COLO668 (cell line): ENCODE data around the gene FXYD6.
A peak's percentile ranks its signal among the peaks of the same experiment; 100 is the strongest.

Experiments used
- DNase-seq: peaks from one replicate; lab custom pipeline; 2025; ENCODE audit not compliant: unreplicated experiment; lab: John Stamatoyannopoulos, UW

FXYD6 gene

DNA sequence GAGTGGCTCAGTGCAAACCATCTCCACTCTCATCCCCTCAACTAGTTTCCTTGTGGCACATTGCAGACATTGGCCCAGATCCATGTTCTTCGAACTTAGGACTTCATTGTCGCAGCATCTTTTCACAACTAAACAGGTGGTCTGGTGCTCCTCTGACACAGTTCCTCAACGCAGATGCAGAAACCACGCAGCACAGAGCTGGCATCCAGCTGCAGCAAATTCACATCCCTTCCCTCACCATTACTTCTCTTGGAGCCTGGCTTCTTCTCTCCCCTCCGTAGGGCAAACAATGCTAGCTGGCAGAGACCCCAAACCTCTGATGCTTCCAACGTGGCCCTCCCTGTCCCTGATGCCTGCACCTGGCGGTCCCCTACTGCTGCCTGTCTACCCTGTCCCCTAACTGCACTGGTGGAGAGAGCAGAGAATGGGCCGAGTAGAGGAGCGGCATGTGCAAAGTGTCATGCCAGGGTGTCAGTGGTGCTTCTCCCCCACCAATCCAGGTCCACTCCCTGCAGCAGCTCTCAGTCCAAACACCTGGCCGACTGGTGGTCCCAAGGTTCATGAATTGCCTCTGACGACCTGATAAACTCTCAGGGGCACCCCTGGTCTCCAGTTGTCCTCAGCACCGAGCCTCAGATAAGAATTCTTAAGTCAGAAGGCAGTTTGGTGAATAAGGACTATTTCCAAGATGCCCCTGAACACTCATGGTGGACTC lies 34.6 kb upstream of the FXYD6 start:
- no peak for DNase-seq

DNA sequence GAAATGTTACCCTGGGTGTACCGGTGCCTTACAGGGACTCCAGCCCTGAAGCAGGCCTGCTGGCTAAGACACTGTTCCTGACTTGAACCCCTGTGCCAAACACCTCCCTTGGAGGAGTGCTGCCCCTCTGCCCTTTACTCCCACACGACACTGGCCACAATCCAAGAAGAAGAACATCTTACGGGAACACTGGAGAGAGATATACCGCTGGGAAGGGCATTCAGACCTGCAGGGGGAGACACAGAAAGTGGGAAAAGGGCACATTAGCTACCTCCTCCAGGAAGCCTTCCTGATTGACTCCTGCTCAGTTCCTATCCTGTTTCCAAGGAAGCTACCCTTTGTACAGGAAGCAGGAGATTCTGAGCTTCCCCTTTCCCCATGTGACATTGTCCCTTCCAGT lies 34.1 kb upstream of the FXYD6 start:
- no peak for DNase-seq

DNA sequence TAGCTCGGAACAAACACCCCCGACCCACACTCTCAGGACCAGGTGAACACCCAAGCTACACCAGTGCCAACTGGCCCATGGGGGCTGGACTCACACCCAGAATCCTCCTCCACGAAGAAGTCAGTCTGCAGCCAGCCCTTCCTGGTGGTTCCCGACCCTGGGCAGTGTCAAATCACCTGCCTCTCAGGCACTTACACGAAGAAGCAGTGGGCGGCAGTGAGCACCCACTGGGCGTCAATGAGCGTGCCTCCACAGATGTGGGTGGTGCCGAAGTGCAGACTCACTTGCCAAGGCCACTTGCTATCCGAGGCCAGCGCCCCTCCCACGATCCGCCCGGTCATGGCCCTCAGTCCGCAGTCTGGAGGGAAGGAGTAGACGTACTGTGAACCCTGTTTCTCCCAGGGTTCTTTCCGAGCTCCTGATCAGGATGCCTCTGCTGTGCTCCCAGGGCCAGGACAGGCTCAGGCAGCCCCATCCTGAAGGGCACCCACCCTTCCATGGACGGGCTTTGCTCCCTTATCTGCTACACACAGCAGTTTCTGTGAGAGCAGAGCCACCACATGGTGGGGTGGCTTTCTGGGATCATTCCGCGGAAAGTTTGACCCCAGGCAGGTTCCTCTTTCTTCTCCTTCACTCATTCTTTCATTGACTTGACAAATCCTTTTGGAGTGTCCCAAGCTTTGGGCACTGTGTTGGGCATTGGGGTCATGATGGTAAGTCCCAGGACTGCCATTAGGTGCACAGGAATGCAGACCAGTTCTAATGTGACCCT lies 33.3 kb upstream of the FXYD6 start:
- DNase-seq = no peak

DNA sequence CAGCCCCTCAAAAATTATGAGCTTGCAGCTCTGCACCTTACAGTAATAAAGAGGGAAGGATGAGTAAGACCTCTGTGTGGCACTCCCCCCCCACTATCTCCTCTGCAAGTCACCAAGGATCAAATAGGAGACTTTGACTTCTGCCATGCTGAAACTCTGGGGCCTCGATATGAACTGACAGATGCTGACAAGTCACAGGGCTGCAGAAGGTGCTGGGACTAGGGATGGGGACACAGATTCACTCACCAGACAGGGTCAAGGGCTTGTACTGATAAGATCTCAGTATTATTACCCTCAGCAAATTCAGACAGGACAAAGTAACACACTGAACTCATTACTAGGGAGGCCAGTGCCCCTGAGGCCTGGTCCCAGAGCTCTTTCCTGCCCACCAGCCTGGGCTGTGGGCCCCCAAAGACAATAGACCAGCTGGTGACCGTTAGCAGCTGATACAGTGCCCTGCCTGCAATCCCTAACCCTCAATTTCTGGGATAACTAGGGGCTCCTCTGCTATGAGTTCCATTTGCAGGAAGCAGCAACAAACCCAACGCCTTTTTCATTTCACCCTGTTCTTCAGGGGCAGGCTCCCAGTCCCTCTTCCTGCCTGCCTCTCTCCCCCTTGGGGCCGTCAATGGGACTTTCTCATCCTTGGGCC lies 32.6 kb upstream of the FXYD6 start:
- DNase-seq = no peak

DNA sequence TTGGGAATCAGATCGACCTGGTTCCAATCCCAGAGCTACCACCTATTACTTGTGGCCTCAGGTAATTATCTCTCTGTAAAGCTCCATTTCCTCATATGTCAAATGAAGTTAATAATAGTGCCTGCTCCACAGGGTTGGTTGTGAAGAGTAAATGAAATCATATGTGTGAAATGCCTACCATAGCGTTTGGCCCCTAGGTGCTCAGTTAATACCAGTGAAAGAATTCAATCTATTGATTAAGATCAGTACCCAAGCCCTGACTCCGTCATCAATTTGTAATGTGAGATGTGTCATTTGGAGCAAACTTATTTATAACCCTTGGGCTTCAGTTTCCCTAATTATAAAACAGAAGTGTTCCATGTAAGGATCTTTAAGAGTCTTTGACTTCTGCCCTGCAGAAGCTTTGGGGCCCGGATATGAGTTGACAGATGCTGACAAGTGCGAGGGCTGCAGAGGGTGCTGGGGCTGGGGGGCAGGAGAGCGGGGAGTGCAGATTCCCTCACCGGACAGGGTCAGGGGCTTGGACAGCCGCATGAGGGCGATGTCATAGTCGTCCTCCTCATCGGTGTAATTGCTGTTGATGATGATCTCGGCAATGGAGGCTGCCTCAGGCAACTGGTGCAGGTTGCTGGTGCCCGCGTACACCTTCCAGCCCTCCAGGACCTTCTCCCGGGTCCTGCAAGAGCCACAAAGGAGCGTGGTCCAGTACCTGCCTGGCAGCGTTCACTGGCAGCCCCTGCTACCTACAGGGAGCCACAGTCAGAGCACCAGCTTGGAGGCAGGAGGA lies 31.8 kb upstream of the FXYD6 start:
- no peak for DNase-seq

DNA sequence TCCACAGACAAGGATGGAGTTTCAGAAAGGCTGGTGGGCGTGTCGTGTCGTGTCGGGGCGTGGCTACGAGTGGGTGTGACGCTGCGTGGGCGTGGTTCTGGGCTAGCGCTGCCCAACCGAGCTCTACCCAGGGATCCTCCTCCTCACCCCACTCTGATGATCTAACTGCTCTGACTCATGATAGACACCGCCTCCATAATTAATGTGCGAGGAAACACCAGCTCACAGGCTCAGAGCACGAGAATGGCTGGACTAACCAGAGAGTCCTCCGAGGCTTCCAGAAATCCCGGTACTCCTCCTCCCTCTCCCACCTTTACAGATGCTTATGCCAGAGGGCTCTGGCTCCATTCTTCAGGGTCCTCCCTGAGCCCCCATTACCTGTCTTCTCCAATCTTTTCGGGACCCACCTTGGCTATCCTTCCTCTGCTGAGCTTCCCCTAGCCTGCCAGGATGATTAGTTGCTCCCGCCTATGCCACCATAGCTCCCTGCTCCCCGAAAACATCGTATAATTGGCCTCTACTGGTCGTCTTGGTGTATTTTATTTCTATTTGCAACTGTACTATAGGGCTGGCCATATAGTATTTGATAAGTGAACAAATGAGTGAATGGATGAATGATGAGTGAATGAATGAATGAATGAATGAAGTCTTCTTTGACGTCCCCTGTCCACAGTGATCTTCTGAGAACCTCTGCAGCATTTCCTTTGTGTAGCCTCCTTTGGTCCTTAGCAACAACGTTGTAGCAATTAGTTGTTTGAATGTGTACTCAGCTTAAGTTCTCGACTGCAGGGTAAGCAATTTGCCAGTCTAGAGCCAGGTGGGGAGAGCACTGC lies 31.0 kb upstream of the FXYD6 start:
- DNase-seq = peak; percentile 81

DNA sequence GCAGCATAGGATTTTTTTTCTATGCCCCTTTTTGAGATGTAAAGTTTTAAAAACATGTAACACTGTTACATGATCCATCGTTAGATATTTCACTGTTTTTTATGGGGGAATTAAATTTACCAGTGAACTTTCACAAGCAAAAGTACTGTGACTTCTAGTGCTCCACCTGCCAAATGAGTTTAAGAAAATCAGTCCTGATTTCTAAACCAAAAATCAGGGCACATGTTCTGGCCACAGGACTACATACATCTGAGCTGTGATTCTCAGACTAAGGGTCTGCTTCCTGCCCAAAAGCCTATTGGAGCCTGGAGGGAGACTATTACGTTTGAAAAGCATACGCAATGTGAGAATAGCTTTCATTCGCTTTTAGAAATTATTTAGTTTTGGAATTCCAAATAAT lies 30.3 kb upstream of the FXYD6 start:
- DNase-seq = no peak

DNA sequence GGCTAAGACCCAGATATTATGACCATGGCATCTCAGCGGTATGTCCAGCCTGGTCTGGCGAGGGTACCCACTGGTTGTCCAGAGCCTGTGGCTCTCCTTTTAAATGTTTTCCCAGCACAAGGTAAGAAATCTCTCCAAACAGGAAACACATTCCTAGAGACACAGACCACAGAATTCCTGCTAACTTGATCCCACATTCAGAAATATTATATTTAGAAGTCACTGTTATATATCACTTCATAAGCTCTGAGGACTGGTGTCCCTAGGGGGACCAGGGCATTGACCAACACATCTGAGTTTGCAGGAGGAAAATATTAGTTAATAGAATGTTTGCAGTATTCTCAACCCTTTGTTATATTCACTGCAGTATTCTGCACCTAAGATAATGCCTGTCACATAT lies 29.7 kb upstream of the FXYD6 start:
- no peak for DNase-seq

DNA sequence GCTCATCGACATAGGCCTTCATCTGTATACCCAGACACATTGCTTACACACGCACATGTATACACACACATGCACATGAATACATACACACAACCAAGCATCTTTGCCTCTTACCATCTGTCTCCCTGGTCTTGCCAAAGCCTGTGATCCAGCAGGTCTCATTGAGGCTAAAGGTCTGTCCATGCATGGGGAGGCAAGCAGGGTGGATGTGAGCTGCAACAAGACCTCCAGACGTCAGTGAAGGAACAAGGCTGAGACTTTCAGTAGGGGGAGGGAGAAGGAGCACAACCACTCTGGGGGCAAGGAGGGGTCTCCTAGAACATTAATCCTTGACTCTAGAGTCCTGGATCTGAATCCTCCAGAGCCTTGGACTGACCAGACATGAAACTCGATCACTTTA lies 29.1 kb upstream of the FXYD6 start:
- DNase-seq = no peak

DNA sequence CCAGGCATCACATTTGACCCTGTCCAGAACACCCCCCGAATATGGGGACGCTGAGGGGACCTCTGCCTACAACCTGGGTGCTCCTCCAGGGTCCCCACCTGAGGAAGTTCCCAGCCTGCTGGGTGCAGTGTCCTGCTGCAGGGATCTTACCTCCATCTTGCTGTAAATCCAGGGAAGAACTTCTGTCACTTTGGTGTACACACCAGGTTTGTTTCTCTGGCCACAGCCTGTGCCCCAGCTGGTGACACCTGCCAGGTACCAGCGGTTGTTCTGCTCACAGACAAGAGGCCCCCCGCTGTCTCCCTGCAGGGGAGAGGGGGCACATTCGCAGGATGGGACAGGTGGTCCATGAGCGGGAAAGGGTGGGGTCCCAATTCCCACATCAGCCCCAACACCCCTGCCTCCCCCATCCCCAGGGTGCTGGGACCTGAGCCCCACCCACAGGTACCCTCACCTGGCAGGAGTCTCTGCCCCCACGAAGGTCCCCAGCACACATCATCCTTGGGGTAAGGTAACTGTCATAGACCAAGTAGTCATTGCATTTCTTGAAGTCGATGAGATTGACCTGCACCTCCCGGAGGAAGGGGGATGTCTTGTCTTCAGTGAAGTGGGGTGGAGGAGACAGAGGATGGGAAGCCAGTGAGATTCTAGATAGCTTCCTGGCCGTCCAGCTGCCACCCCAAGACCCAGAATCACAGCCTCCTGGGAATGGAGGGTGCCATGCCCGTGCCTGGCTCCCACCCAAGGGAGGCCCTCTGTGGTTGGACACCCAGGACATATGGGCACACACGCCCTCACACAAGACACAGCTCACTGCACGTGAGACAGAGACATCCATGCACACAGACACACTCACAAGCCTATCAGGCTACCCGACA lies 27.3 kb upstream of the FXYD6 start:
- DNase-seq = peak; percentile 35

DNA sequence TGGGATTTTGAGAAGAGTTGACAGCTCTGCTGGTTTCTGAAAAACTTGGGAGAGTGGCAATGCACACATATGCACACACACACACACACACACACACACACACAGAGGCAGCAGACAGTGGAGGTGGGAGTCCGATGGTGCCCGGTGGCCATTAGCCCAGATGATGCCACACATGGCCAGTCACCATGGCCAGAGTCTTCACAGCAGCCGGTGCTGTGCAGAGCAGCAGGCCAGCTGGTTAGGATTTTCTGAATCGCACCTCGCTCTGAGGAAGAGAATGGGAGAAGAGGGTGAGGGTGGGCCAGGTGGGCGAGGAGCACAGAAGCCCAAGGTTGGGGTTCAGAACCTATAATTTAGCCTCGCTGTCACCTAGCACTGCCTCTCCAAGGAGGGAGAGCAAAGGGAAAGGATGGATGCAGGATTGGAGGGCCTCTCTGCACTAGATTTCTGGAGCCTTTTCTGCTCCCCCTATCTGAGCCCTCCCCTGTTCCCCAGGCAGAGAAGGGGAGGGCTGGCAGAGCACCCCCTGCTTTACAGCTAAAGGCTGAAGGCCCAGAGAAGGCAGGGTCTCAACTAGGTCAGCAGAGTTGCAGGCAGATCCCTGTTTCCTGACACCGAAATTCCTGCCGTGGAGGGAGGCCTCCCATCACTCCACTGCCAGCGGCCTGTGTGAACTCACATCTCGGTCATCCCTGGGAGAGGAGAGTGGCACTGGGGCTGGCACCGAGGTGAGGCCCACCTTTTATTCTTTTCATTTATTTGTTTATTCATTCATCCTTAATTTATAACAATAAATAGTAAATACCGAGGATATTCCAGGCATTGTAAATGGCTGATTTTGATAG lies 25.8 kb upstream of the FXYD6 start:
- DNase-seq = no peak

DNA sequence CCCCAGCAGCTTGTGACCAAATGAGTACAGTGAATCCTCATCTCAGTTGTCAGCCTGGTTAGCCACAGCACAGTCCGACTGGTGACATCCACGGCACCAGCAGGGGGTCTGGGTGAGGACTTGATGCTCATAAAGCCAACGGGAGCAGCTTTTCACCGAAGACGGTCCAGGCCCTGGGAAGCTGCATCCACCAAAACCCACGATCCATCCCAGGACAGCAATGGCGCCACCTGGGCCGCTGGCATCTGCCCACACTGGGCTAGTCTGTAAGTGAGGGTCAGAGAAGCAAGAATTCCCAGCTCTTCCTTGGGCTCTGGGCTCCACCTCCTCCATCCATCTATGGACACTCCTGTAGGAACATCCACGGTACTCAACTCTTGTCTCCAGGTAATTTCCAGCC lies 25.1 kb upstream of the FXYD6 start:
- DNase-seq = no peak

DNA sequence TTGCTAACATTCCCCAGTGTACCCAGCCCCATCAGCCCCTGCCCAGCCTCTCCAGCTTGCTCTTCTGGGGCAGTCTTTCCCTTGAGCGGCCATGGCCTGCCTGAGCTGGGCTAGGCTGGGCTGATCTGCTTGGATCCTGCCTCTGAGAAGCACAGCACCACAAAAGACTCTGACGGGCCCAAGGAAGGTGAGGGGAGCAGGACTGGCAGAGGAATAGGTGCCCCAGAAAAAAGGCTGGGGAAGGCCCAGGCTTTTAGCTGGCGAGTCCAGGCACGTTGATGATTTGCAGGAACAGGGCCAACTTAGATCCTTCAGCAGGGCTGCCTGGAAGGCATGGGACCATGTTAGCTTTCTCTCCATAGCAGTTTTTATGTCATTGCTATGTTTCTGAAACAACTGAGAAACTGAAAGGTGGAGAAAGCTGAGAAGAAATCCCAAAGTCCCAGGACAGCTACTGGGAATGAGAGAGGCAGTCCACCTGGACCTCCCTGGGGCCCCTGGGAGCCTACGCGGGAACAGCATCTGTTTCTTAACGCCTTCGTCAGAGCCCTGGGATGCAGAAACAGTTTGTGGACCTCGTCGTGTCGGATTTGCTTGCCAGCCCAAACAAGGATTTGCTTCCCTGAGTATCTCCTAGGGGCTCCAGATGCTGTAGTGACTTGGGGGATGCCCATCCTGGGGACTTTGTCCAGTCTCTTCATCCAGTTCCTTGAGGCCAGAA lies 24.4 kb upstream of the FXYD6 start:
- no peak for DNase-seq

DNA sequence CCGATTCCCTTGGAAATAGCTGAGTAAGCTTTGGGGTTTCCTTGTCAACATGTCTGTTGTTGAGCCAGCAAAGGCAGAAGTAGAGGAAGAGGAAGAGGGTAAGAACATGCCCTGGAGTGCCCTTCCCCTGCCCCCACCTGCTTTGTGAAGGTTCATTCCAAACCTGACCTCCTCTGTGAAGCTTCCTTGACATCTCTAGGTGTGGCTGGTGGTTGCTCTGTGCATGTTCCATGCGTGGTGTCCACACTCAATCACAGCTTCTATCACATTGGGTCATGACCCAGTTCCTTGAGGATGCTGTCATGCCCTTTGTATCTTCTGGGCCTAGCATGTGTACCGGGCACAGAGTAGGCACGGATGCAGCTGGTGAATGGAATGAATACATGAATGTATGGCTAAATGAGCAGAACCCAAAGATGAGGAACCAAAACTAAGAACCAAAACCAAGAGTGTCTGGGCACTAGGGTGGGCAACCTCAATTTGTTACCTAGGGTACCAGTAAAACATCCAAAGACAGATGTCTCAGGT lies 23.7 kb upstream of the FXYD6 start:
- DNase-seq = no peak

DNA sequence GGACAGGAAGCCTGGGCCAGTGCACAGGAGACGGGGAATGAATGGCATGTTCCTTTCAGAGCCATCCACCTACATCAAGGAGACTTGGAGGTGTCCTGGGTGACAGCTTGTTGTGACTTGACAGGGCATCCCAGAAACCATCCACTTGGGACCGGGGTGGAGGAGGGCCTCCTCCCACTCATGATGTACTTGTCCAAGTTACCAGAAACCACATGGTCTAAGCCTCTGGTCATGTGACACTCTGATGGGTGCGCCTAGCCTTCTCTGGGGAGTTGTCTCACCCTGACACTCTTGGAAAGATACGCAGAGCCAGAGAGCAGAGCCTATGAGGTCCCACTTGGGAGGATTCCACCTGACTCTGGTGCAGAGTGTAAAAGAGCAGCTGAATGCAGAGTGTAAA lies 21.6 kb upstream of the FXYD6 start:
- no peak for DNase-seq

DNA sequence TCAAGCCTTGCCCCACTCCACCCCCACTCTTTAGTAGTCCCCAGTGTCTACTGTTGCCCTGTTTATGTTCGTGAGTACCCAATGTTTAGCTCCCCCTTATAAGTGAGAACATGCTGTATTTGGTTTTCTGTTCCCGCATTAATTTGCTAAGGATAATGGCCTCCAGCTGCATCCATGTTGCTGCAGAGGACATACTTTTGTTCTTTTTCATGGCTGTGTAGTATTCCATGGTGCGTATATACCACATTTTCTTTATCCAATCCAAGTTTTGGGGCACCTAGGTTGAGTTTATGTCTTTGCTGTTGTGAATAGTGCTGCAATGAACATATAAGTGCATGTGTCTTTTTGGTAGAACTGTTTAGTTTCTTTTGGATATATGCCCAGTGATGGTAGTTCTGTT lies 16.2 kb upstream of the FXYD6 start:
- DNase-seq = no peak

DNA sequence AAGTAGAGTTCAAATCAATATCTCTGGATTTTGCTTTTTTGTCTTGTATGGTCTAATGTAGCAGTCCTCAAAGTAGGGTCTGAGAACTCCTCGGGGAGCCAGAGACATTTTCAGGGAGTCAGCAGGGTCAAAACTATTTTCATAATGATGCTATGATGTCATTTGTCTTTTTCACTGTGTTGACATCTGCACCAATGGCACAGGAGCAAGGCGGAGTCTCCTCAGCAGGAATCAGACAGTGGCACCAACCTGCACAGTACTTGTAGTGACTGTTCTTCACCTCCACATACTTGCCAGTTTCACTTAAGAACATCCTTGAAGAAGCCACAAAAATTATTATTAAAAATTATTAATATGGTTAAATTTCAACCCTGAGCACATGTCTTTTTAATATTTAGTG lies 14.9 kb upstream of the FXYD6 start:
- no peak for DNase-seq

DNA sequence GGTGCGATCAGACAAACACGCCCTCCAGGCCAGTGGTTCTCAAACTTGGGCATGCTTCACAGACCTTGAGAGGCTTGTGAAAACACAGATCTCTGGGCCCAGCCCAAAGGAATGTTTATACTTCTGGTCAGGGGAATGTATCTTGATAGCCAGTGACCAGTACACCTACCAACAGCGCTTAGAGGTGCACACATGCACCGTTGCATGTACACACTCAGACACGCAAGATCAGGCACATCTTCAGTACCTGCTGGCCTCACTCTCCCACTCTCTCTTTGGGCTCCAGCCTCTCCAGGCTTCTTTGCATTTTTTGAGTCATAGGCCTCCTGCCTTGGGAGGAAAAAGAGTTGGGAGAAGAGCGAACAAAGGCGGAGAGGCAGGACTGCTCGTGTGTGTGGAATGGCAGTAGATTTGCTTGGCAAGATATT lies 11.7 kb upstream of the FXYD6 start:
- DNase-seq = no peak
